Measurements from ENCODE around the gene PCDHA4.
"Not testable (repeated sequence)": the region's sequence is repeated elsewhere in the genome, so short reads cannot be mapped to it uniquely, and the experiment has no call there.

PCDHA4 gene

DNA sequence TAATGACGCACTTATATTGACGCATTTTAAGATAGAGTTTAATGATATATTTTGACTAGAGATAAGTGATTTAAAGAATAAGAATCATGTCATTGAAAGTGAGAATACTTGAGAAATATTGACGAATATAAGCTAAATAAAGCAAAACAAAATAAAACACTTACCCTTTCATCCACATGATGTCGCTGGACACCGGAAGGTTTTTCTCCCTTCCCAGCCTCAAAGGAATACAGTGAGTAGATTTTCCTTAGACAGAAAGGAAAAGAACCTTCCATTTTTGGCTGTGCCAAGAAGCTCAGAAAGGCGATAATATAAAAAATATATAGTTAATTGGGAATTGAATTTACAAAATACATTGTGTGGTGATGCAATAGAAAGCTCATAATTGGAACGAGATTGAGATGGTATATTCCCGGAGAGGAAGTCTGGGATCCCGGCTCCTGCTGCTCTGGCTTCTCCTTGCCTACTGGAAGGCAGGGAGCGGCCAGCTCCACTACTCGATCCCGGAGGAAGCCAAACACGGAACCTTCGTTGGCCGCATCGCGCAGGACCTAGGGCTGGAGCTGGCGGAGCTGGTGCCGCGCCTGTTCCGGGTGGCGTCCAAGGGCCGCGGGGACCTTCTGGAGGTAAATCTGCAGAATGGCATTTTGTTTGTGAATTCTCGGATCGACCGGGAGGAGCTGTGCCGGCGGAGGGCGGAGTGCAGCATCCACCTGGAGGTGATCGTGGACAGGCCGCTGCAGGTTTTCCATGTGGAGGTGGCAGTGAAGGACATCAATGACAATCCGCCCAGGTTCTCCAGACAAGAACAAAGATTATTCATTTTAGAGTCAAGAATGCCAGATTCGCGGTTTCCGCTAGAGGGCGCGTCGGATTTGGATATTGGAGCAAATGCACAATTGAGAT is 14.8 kb downstream of the PCDHA4 start, which contains the start of gene PCDHA5:
Gene PCDHA5 (plus strand): TSS at position 239 of the 906 bp plus-strand sequence.
- DNase-seq (ENCODE audit: low read depth in 2 of 2) = no peak

DNA sequence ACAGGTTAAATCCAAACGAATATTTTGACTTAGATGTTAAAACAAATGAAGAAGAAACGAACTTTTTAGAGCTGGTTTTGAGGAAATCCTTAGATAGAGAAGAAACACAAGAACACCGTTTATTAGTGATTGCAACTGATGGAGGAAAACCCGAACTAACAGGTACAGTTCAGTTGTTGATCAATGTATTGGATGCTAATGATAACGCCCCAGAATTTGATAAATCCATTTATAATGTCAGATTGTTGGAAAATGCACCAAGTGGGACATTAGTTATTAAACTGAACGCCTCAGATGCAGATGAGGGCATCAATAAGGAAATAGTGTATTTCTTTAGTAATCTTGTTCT is 15.4 kb downstream of the PCDHA4 start:
- no peak for DNase-seq (ENCODE audit: low read depth in 2 of 2)

DNA sequence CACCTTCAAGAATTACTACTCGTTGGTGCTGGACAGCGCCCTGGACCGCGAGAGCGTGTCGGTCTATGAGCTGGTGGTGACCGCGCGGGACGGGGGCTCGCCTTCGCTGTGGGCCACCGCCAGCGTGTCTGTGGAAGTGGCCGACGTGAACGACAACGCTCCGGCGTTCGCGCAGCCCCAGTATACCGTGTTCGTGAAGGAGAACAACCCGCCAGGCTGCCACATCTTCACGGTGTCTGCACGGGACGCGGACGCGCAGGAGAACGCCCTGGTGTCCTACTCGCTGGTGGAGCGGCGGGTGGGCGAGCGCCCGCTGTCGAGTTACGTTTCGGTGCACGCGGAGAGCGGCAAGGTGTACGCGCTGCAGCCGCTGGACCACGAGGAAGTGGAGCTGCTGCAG is 16.1 kb downstream of the PCDHA4 start:
- DNase-seq (ENCODE audit: low read depth in 2 of 2) = not testable (repeated sequence)

DNA sequence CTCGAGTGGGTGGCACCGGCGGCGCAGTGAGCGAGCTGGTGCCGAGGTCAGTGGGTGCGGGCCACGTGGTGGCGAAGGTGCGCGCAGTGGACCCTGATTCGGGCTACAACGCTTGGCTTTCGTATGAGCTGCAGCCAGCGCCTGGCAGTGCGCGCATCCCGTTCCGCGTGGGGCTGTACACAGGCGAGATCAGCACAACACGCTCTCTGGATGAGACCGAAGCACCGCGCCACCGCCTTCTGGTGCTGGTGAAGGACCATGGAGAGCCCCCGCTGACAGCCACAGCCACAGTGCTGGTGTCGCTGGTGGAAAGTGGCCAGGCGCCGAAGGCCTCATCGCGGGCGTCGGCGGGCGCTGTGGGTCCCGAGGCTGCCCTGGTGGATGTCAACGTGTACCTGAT is 16.6 kb downstream of the PCDHA4 start:
- DNase-seq (ENCODE audit: low read depth in 2 of 2) = no peak

DNA sequence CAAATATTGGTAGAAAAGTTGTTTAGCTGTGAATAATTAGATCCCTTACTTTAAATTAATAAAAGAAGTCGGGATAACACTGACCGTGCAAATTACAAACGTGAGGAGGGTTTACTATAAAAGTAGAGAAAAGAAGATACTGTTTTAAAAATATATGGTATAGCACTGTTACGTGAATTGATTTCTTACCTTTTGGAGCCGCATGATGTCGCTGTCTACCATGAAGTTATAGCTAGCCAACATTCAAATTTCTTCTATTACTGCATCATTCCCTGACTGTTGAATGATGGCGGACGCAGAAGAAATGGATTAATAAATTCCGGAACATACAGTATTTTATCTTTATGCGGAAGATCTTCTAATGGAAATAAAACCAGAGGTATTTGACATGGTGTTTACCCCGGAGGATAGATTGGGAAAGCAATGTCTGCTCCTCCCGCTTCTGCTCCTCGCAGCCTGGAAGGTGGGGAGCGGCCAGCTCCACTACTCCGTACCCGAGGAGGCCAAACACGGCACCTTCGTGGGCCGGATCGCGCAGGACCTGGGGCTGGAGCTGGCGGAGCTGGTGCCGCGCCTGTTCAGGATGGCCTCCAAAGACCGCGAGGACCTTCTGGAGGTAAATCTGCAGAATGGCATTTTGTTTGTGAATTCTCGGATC is 21.0 kb downstream of the PCDHA4 start, which contains the start of gene PCDHA6:
Gene PCDHA6 (plus strand): TSS at position 257 of the 658 bp plus-strand sequence. CDS start 132 bp downstream, at position 389.
- no peak for DNase-seq (ENCODE audit: low read depth in 2 of 2)

DNA sequence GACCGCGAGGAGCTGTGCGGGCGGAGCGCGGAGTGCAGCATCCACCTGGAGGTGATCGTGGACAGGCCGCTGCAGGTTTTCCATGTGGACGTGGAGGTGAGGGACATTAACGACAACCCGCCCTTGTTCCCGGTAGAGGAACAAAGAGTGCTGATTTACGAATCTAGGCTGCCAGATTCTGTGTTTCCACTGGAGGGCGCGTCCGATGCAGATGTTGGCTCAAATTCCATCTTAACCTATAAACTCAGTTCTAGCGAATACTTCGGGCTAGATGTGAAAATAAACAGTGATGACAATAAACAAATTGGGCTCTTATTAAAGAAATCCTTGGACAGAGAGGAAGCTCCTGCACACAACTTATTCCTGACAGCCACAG is 21.5 kb downstream of the PCDHA4 start:
- DNase-seq (ENCODE audit: low read depth in 2 of 2) = no peak

DNA sequence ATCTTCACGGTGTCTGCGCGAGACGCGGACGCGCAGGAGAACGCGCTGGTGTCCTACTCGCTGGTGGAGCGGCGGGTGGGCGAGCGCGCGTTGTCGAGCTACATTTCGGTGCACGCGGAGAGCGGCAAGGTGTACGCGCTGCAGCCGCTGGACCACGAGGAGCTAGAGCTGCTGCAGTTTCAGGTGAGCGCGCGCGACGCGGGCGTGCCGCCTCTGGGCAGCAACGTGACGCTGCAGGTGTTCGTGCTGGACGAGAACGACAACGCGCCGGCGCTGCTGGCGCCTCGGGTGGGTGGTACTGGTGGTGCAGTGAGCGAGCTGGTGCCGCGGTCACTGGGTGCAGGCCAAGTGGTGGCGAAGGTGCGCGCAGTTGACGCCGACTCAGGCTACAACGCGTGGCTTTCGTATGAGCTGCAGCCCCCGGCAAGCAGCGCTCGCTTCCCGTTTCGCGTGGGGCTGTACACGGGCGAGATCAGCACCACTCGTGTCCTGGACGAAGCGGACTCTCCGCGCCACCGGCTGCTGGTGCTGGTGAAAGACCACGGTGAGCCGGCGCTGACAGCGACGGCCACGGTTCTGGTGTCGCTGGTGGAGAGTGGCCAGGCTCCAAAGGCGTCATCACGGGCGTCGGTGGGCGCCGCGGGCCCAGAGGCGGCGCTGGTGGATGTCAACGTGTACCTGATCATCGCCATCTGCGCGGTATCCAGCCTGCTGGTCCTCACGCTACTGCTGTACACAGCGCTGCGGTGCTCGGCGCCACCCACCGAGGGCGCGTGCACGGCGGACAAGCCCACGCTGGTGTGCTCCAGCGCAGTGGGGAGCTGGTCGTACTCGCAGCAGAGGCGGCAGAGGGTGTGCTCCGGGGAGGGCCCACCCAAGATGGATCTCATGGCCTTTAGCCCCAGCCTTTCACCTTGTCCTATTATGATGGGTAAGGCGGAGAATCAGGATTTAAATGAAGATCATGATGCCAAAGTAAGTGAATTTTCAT is 22.9 kb downstream of the PCDHA4 start:
- not testable (repeated sequence) for DNase-seq (ENCODE audit: low read depth in 2 of 2)

DNA sequence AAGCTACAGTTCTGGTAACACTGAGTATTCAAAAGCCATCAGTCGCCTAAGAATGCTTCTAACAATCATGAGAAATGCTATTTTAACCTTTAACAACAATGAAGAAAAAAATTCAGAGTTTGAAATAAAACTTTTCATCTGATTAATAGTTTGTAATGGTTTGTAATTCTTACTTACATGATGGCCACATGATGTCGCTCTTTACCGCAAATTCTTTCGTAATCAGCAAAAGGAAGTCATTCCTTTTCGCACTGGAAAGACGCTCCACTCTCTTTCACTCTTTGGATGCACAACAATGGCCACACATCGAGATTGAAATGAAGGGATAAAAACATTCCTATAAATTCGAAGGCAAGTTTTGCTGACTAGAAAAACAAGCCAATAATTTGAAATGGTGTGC is 27.1 kb downstream of the PCDHA4 start, which contains the start of gene PCDHA7:
Gene PCDHA7 (plus strand): TSS at position 277 of the 400 bp plus-strand sequence. CDS start 115 bp downstream, at position 392.
- no peak for DNase-seq (ENCODE audit: low read depth in 2 of 2)

DNA sequence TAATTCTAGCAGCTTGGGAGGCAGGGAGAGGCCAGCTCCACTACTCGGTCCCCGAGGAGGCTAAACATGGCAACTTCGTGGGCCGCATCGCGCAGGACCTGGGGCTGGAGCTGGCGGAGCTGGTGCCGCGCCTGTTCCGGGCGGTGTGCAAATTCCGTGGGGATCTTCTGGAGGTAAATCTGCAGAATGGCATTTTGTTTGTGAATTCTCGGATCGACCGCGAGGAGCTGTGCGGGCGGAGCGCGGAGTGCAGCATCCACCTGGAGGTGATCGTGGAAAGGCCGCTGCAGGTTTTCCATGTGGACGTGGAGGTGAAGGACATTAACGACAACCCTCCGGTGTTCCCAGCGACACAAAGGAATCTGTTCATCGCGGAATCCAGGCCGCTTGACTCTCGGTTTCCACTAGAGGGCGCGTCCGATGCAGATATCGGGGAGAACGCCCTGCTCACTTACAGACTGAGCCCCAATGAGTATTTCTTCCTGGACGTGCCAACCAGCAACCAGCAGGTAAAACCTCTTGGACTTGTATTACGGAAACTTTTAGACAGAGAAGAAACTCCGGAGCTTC is 27.7 kb downstream of the PCDHA4 start:
- not testable (repeated sequence) for DNase-seq (ENCODE audit: low read depth in 2 of 2)

DNA sequence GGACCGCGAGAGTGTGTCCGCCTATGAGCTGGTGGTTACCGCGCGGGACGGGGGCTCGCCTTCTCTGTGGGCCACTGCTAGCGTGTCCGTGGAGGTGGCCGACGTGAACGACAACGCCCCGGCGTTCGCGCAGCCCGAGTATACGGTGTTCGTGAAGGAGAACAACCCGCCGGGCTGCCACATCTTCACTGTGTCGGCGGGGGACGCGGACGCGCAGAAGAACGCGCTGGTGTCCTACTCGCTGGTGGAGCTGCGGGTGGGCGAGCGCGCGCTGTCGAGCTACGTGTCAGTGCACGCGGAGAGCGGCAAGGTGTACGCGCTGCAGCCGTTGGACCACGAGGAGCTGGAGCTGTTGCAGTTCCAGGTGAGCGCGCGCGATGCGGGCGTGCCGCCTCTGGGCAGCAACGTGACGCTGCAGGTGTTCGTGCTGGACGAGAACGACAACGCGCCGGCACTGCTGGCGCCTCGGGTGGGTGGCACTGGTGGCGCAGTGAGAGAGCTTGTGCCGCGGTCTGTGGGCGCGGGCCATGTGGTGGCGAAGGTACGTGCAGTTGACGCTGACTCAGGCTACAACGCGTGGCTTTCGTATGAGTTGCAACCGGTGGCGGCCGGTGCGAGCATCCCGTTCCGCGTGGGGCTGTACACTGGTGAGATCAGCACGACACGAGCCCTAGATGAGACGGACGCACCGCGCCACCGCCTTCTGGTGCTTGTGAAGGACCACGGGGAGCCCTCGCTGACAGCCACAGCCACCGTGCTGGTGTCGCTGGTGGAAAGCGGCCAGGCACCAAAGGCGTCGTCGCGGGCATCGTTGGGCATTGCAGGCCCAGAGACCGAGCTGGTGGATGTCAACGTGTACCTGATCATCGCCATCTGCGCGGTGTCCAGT is 29.0 kb downstream of the PCDHA4 start:
- no peak for DNase-seq (ENCODE audit: low read depth in 2 of 2)

DNA sequence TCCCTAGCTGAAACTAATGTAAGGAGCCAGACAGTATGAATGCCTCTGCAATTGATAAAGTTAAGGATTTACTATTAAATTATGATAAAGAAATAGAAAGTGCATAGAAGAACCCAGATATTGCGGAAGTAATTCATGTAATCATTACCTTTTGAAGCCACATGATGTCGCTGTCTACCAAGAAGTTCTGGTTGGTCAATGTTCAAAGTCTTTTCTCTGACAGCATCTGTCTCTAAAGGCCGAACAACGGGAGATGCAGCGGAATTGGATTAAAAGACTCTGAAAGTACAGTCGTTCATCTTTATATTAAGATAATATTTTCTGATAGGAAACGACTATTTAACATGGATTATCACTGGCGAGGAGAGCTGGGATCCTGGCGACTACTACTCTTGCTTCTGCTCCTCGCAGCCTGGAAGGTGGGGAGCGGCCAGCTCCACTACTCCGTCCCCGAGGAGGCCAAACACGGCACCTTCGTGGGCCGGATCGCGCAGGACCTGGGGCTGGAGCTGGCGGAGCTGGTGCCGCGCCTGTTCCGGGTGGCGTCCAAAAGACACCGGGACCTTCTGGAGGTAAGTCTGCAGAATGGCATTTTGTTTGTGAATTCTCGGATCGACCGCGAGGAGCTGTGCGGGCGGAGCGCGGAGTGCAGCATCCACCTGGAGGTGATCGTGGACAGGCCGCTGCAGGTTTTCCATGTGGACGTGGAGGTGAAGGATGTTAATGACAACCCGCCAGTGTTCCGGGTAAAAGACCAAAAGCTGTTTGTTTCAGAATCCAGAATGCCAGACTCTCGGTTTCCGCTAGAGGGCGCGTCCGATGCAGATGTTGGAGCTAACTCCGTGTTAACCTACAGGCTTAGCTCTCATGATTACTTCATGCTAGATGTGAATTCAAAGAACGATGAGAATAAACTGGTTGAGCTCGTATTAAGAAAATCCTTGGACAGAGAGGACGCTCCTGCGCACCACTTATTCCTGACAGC is 34.4 kb downstream of the PCDHA4 start, which contains the start of gene PCDHA8:
Gene PCDHA8 (plus strand): TSS at position 210 of the 985 bp plus-strand sequence. CDS start 135 bp downstream, at position 345.
- DNase-seq (ENCODE audit: low read depth in 2 of 2) = no peak

DNA sequence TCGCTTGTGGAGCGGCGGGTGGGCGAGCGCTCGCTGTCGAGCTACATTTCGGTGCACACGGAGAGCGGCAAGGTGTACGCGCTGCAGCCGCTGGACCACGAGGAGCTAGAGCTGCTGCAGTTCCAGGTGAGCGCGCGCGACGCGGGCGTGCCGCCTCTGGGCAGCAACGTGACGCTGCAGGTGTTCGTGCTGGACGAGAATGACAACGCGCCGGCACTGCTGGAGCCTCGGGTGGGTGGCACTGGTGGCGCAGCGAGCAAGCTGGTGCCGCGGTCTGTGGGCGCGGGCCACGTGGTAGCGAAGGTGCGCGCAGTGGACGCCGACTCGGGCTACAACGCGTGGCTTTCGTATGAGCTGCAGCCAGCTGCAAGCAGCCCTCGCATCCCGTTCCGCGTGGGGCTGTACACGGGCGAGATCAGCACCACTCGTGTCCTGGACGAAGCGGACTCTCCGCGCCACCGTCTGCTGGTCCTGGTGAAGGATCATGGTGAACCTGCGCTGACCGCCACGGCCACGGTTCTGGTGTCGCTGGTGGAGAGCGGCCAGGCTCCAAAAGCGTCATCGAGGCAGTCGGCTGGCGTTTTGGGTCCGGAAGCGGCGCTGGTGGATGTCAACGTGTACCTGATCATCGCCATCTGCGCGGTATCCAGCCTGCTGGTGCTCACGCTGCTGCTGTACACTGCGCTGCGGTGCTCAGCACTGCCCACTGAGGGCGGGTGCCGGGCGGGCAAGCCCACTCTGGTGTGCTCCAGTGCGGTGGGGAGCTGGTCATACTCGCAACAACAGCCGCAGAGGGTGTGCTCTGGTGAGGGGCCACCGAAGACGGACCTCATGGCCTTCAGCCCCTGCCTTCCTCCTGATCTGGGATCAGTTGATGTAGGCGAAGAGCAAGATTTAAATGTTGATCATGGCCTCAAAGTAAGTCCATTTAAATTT is 36.2 kb downstream of the PCDHA4 start:
- DNase-seq (ENCODE audit: low read depth in 2 of 2) = no peak

DNA sequence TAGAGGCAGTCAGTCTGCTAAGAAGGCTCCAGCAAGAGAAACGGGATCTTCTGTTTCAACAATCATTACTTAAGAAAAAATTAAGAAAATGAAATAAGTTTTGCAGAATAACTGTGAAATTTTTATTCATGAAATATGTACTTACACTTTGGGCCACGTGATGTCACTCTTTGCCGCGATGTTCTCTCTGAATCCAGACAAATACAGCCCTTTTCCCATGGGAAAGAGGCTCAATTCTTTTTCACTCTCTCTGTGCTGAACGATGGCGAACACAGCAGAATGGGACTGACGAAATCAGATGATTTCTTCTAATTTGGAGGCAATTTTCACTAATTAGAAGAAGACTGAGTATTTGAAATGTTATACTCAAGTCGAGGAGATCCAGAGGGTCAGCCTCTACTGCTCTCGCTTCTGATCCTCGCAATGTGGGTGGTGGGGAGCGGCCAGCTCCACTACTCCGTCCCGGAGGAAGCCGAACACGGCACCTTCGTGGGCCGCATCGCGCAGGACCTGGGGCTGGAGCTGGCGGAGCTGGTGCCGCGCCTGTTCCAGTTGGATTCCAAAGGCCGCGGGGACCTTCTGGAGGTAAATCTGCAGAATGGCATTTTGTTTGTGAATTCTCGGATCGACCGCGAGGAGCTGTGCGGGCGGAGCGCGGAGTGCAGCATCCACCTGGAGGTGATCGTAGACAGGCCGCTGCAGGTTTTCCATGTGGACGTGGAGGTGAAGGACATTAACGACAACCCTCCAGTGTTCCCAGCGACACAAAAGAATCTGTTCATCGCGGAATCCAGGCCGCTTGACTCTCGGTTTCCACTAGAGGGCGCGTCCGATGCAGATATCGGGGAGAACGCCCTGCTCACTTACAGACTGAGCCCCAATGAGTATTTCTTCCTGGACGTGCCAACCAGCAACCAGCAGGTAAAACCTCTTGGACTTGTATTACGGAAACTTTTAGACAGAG is 41.6 kb downstream of the PCDHA4 start, which contains the start of gene PCDHA9:
Gene PCDHA9 (plus strand): TSS at position 244 of the 964 bp plus-strand sequence. CDS start 114 bp downstream, at position 358.
- not testable (repeated sequence) for DNase-seq (ENCODE audit: low read depth in 2 of 2)

DNA sequence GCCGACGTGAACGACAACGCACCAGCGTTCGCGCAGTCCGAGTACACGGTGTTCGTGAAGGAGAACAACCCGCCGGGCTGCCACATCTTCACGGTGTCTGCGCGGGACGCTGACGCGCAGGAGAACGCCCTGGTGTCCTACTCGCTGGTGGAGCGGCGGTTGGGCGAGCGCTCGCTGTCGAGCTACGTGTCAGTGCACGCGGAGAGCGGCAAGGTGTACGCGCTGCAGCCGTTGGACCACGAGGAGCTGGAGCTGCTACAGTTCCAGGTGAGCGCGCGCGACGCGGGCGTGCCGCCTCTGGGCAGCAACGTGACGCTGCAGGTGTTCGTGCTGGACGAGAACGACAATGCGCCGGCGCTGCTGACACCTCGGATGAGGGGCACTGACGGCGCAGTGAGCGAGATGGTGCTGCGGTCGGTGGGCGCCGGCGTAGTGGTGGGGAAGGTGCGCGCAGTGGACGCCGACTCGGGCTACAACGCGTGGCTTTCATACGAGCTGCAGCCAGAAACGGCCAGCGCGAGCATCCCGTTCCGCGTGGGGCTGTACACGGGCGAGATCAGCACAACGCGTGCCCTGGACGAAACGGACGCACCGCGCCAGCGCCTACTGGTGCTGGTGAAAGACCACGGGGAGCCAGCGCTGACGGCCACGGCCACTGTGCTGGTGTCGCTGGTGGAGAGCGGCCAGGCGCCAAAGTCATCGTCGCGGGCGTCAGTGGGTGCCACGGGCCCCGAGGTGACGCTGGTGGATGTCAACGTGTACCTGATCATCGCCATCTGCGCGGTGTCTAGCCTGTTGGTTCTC is 43.2 kb downstream of the PCDHA4 start:
- DNase-seq (ENCODE audit: low read depth in 2 of 2) = not testable (repeated sequence)
